ENCODE measurements around the gene ZNF488.

The ZNF488 gene

GRCh38 chr10:47318706-47319105 is 65.4 kb downstream of the ZNF488 start:
- no peak for TF ChIP-seq CTCF (IDR thresholded peaks at IDR 0.05)

- no peak for TF ChIP-seq CTCF (IDR thresholded peaks at IDR 0.05)
Measured at GRCh38 chr10:47317251-47317650, 66.8 kb downstream of the ZNF488 start.

GRCh38 chr10:47316131-47316530 is 68.0 kb downstream of the ZNF488 start:
- no peak for TF ChIP-seq CTCF (IDR thresholded peaks at IDR 0.05)

Measured in LNCAP (cell line).